ENCODE measurements around the gene AIPL1. TPM values are rescaled to one million over a fixed set of nuclear protein-coding genes. Genes with fewer than 3 reads are reported as not detected.

The AIPL1 gene
- total RNA-seq, 4 donors from 2014 or later, result not detected

- H3K27me3 ChIP-seq, result no peaks in the 10 kb centered on the region
- DNase-seq (ENCODE audit: low spot score in 2 of 2), result no peak
- no peak overlapping the region for H3K27ac ChIP-seq
- peaks cover 40% of the 10 kb centered on the region for H3K36me3 ChIP-seq
- WGBS, result 84% methylated on average over 19 of the region's 19 CpGs
- H3K4me3 ChIP-seq, result no peak overlapping the region
- TF ChIP-seq EP300 (IDR thresholded peaks at IDR 0.05), result no peak
- TF ChIP-seq CTCF (IDR thresholded peaks at IDR 0.05), result no peak
- no peaks in the 10 kb centered on the region for H3K4me1 ChIP-seq
- no peaks in the 10 kb centered on the region for H3K9me3 ChIP-seq
Measured at GRCh38 chr17:6465206-6466003, 30.5 kb upstream of the AIPL1 start.

GRCh38 chr17:6464446-6465041 lies 29.6 kb upstream of the AIPL1 start:
- Histone ChIP-seq H3K9me3 (no peaks in the 10 kb centered on the region), H3K27me3 (no peaks in the 10 kb centered on the region), H3K36me3 (peaks cover 40% of the 10 kb centered on the region), H3K4me3 (no peak overlapping the region), H3K27ac (no peak overlapping the region), H3K4me1 (no peaks in the 10 kb centered on the region)
- DNase-seq (ENCODE audit: low spot score in 2 of 2), result no peak
- WGBS, result 93% methylated on average over 10 of the region's 14 CpGs
- TF ChIP-seq POLR2A (IDR thresholded peaks at IDR 0.05) (no peak), EP300 (IDR thresholded peaks at IDR 0.05) (no peak), CTCF (IDR thresholded peaks at IDR 0.05) (no peak), POLR2AphosphoS5 (IDR thresholded peaks at IDR 0.05) (no peak)

GRCh38 chr17:6463616-6464445 lies 28.9 kb upstream of the AIPL1 start:
- no peak overlapping the region for H3K4me3 ChIP-seq
- H3K9me3 ChIP-seq, result no peaks in the 10 kb centered on the region
- TF ChIP-seq POLR2A (IDR thresholded peaks at IDR 0.05) (no peak), CTCF (IDR thresholded peaks at IDR 0.05) (no peak), POLR2AphosphoS5 (IDR thresholded peaks at IDR 0.05) (no peak), EP300 (IDR thresholded peaks at IDR 0.05) (no peak)
- no peak overlapping the region for H3K27ac ChIP-seq
- H3K36me3 ChIP-seq, result peaks cover 40% of the 10 kb centered on the region
- no peaks in the 10 kb centered on the region for H3K4me1 ChIP-seq
- WGBS, result 96% methylated on average over 21 of the region's 24 CpGs
- DNase-seq (ENCODE audit: low spot score in 2 of 2), result no peak
- no peaks in the 10 kb centered on the region for H3K27me3 ChIP-seq

- Histone ChIP-seq H3K4me3 (no peak overlapping the region), H3K36me3 (peaks cover 30% of the 10 kb centered on the region), H3K9me3 (no peaks in the 10 kb centered on the region), H3K27ac (no peak overlapping the region), H3K27me3 (no peaks in the 10 kb centered on the region), H3K4me1 (no peaks in the 10 kb centered on the region)
- no peak for DNase-seq (ENCODE audit: low spot score in 2 of 2)
- WGBS, result 100% methylated on average over 2 of the region's 2 CpGs
- TF ChIP-seq EP300 (IDR thresholded peaks at IDR 0.05) (no peak), POLR2A (IDR thresholded peaks at IDR 0.05) (no peak), POLR2AphosphoS5 (IDR thresholded peaks at IDR 0.05) (no peak), CTCF (IDR thresholded peaks at IDR 0.05) (no peak)
Measured at GRCh38 chr17:6462692-6463091, 27.8 kb upstream of the AIPL1 start.
